GM18907 (cell line): Measurements from ENCODE around the gene RPRD1B.

ENCODE experiments used
- ATAC-seq: cut with Tn5 transposase; IDR thresholded peaks from one replicate; pipeline ENCODE4 v1.9.1; 2021; ENCODE audit warnings: mild to moderate bottlenecking, moderate library complexity; ENCODE audit not compliant: unreplicated experiment

The RPRD1B gene

GRCh38 chr20:38132910-38133501 lies 99.5 kb downstream of the RPRD1B start:
- no peak for ATAC-seq

DNA sequence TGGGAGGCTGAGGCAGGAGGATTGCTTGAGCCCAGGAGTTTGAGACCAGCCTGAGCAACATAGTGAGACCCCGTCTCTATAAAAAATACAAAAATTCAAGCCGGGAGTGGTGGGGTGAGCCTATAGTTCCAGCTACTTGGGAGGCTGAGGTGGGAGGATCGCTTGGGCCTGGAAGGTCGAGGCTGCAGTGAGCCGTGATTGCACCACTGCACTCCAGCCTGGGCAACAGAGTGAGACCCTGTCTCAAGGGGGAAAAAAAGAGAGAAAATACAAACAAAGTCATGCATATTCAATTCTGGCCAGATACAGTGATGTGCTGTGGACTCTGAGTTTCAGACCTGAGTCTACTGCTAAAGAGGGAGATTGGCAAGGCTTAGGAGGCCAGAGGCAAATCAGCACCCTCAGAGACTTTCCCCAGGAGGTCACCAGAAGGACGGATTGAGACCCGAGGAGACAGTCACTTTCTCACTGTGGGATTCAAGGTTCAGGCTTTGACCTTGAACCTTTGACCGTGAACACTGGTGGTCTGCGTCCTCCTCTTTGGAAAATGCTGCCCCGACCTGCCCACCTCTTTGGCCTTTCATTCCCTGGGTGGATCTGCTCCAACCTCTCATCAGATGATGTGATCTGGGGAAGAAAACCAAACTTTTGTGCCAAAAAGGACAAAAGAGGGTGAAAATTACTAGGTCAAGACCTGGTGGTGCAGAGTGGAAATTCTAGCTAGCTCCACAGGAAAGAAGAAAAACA lies 100.3 kb downstream of the RPRD1B start:
- ATAC-seq: no peak

DNA sequence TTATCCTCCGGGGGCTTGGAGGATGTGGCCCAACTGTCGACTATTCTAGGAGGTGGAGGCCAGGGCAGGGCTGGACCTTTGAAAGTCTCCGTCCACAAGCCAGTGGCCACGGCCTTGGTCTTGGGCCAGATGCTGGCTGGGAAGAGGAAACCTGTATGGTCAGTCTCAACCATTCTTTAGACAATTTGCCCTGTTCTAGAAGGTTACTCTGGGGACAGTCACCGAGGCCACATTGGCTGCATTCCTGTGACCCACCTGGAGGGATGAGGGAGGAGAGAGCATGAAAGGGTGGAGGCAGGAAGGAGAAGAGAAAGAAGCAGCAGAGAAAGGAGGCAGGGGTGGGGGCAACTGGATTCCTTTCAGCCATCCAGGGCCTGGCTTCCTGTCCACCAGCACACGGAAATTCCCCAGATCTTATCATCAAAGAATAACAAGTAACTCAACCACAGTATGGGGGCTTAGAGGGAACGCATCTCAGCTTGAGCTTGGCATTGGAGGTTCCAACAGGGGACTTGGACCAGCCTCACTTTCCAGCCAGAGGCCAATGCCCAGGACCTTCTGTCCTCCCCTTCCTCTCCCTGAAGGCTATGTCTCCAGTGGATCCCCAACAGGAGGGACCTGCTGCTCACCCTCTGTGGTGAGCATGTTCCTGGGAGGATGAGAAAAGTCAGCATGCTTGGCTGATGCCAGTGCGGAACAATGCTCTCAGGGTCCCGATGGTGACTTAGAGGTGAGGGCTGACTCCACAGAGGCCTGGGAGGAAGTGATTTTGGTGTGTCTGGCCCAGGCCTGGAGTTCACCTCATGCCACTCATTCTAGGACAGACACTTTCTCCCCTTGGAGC lies 101.1 kb downstream of the RPRD1B start:
- ATAC-seq: no peak

DNA sequence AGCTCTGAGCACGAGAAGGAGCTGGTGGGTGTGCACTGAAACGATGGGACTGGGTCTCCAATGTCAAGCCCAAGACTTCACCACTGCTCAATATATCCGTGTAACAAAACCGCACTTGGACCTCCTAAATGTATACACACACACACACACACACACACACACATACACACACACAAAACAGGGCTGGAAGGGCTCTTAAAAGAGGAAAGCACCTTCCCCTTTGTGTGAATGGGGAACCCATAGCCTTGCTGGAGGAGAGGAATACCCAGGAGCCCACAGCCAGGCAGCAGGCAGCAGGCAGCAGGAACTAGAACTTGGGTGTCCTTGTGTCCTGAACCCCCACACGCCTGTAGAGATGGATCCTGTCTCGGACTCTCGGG lies 101.7 kb downstream of the RPRD1B start:
- no peak for ATAC-seq

DNA sequence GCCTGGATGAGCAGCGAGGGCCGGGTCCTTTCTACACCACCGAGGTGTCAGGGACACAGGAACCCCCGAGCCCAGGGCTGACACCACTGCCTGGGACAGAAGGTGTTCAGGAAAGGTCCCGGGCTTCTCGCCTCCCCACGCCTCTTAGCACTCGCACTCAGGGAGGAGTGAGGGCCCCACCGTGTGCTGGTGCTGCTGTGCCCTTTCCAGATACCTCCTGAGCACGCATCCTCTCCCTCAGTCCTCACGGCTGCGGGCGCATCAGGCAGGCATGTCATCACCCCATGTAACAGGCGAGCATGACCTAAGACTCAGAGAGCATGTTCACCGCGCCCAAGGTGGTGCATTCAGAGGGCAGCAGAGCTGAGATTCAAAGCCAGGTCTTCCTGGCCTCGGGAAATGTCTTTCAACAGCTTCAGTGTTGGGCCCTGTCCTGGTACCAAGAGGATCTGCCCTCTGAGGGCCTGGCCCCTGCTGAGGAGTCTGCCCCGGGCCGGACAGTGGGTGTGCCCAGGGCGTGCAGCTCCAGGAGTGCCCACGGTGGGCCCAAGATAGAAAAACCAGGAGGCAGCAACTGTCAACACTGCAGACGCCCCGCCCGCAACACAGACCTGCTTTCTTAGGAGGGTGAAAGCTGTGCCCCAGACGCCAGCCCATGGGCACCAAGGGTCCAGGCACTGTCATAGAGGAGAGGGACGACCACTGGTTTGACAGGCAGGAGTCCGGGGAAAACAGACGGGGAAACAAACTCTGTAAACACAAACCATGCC lies 102.3 kb downstream of the RPRD1B start:
- no peak for ATAC-seq

GRCh38 chr20:38136421-38137245 lies 103.1 kb downstream of the RPRD1B start:
- no peak for ATAC-seq

GRCh38 chr20:38137441-38138037 lies 104.0 kb downstream of the RPRD1B start:
- ATAC-seq: no peak

DNA sequence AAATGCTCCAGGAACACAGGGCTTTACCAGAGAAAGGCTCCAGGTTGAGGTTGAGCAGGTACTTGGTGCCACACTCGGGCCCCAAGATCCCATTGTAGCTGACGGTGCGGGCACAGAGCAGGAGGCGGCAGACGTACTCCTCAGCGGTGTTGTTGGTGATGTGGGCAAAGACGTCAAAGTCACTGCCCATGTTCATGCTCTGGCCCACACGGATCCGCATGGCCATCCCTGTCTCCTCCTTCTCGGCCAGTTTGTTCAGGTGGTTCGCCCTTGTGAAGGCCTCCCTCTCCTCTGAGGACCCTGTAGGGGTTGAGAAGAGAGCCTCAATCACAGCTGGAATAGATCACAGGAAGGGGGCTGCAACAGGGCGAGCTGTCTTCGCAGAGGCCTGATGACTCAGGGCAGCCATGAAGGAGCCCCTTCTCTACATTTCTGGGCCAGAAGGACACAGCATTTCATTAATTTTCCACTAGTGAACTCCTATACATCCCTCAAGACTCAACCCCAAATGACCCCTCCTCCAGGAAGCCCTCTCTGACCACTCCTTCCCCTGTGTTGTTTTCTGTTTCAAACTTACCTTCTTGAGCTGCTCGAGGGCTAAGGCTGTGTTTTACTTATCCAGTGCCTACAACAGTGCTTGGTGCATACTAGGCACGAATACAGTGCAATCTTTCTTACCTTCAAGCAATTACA lies 104.7 kb downstream of the RPRD1B start:
- ATAC-seq: no peak

DNA sequence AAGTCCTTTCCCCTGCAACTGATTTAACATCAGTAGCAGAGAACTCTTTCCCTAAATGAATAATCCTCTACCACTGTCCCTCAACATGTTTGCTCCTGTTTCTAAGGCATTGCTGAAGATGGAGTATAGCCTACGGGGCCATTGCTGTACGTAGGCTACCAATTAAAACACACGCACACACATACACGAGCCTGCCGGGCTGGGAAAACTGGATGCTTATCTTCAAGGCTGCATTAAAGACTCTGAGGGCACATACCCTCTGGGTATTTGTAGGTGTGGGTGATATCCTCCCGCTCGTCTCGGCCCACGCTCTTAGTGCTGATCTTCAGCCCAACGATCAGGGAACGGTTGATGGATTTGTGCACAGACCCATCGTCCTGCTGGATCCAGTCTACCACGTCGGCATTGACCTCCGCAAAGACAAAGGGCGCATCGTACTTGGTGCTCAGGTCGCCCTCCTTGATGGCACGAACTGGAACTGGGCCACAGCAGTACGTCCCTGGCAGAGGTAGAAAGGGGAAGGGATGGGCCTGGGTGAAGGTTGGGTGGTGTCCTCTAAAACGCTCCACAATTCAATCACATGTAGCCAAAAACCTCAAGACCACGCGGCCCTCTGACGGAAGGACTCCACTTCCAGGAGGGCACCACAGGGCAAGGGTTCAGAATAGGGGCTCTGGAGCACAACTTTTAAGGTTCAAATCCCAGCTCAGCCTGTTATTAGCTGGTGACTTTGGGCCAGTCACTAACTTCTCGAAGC lies 105.8 kb downstream of the RPRD1B start:
- no peak for ATAC-seq

GRCh38 chr20:38139977-38140753 lies 106.6 kb downstream of the RPRD1B start:
- no peak for ATAC-seq

DNA sequence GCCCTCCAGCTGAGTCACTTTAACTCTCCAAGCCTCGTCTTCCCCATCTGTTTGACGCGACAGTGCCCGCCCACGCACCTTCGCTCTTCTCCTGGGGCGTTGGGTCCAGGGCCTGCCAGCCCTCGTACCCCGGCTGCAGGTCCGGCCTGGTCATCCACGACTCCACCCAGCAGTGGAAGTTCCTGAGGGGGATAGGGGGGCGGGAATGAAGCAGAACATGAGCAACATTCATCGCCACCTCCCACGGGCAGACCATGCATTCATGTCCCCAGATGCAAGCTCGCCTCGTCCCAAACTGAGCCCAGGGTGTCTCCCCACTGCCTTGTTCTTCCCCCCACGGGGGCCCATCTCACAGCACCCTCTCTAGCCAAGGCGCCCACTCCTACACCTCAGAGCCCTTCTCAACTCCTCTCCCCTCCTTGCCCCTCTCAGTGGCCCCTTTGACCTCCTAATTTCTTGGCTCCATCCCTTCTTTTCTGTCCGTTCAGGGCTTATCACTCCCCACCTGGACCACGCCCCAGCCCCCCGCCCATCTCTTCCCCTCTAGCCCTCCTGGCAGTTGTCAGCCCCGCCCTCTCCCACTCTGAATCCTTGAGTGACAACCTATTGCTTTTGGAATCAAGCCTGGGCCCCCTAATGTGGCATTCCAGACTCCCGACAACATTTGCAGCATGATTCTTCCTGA lies 107.8 kb downstream of the RPRD1B start:
- ATAC-seq: no peak
